Fibroblast of lung (primary cell): Measurements from ENCODE around the gene SCUBE1. TPM values are rescaled to one million over a fixed set of nuclear protein-coding genes. Genes with fewer than 3 reads are reported as not detected.

Experiments
- DNase-seq, 2 donors: peaks; one replicate each; pipeline versions ENCODE4 v3.0.0 to v3.0.0-alpha.2; 2010; ENCODE audit warnings: low read depth in 2 of 2
- H2AFZ ChIP-seq: 2 replicates; pipeline ENCODE4 v1.5.1; 2012; ENCODE audit warnings: low read length, control low read depth, inconsistent platforms
- H3K27ac ChIP-seq: 2 replicates; pipeline ENCODE4 v1.5.1; 2011; ENCODE audit warnings: low read length, control low read depth; ENCODE audit not compliant: insufficient read depth
- H3K27me3 ChIP-seq: 2 replicates; pipeline ENCODE4 v1.5.1; 2011; ENCODE audit warnings: mild to moderate bottlenecking, low read length; ENCODE audit not compliant: control insufficient read depth, insufficient read depth
- H3K36me3 ChIP-seq: 2 replicates; pipeline ENCODE4 v1.5.1; 2011; ENCODE audit warnings: low read length; ENCODE audit not compliant: control insufficient read depth, insufficient read depth
- H3K4me1 ChIP-seq: 2 replicates; pipeline ENCODE4 v1.5.1; 2011; ENCODE audit warnings: low read length; ENCODE audit not compliant: control insufficient read depth, insufficient read depth; ENCODE audit errors: extremely low read depth
- H3K4me2 ChIP-seq: 2 replicates; pipeline ENCODE4 v1.5.1; 2011; ENCODE audit warnings: low read length, control low read depth; ENCODE audit not compliant: insufficient read depth; ENCODE audit errors: extremely low read depth
- H3K4me3 ChIP-seq, 4 experiments: fragments of 200-600 bp in 1 of 4; sonication (generic) in 1 of 4; replicated peaks in 1 of 4; 2 replicates each; pipeline ENCODE4 v1.5.1; 2011 to 2016; ENCODE audit warnings: low read length in 4 of 4, low read depth in 3 of 4, mild to moderate bottlenecking in 3 of 4, control low read depth in 2 of 4, inconsistent platforms in 1 of 4, mixed read lengths in 1 of 4; ENCODE audit not compliant: insufficient read depth in 1 of 4; ENCODE audit errors: control extremely low read depth in 1 of 4
- H3K79me2 ChIP-seq: 2 replicates; pipeline ENCODE4 v1.5.1; 2012; ENCODE audit warnings: mild to moderate bottlenecking, low read length, inconsistent platforms; ENCODE audit not compliant: control insufficient read depth, insufficient read depth
- H3K9ac ChIP-seq: 2 replicates; pipeline ENCODE4 v1.5.1; 2011; ENCODE audit warnings: mild to moderate bottlenecking, low read length, control low read depth; ENCODE audit not compliant: insufficient read depth
- H3K9me3 ChIP-seq: 2 replicates; pipeline ENCODE4 v1.5.1; 2012; ENCODE audit warnings: low read depth, low read length; ENCODE audit not compliant: control insufficient read depth, insufficient read depth
- H4K20me1 ChIP-seq: 2 replicates; pipeline ENCODE4 v1.5.1; 2011; ENCODE audit warnings: low read length; ENCODE audit not compliant: control insufficient read depth, insufficient read depth; ENCODE audit errors: extremely low read depth
- EZH2 ChIP-seq: IDR thresholded peaks from 2 replicates; pipeline ENCODE4 v1.5.1; 2012; ENCODE audit warnings: low read length, control low read depth, mild to moderate bottlenecking; ENCODE audit errors: missing control alignments
- polyA plus RNA-seq, 2 donors: library from polyadenylated mRNA; depleted of rRNA in 1 of 2; stranded (reverse) in 1 of 2; unstranded in 1 of 2; fragments of >200 nt; gene quantifications; 2 replicates each; pipeline ENCODE4 v1.2.1, GENCODE V29; 2011 to 2012; ENCODE audit warnings: missing spikeins in 1 of 2
- total RNA-seq: library from RNA; depleted of rRNA; stranded (reverse); fragments of >200 nt; gene quantifications from 2 replicates; pipeline ENCODE4 v1.2.1, GENCODE V29; 2014
- TF ChIP-seq, protein P1 (sequence below), 2 donors: IDR thresholded peaks in 1 of 2; conservative IDR thresholded peaks in 1 of 2; 1 replicate in 1 of 2; 2 replicates in 1 of 2; pipeline ENCODE4 v1.5.1; 2011 to 2012; ENCODE audit warnings: low read length in 2 of 2, control low read depth in 1 of 2, inconsistent platforms in 1 of 2, low read depth in 1 of 2, mild to moderate bottlenecking in 1 of 2

Gene SCUBE1
- total and polyA plus RNA-seq, 2 donors (not counting 1 experiment from before 2014, with no cell fraction given): 0.17 TPM; not detected in 1

- no peak for TF ChIP-seq EZH2
- TF ChIP-seq, protein P1, sequence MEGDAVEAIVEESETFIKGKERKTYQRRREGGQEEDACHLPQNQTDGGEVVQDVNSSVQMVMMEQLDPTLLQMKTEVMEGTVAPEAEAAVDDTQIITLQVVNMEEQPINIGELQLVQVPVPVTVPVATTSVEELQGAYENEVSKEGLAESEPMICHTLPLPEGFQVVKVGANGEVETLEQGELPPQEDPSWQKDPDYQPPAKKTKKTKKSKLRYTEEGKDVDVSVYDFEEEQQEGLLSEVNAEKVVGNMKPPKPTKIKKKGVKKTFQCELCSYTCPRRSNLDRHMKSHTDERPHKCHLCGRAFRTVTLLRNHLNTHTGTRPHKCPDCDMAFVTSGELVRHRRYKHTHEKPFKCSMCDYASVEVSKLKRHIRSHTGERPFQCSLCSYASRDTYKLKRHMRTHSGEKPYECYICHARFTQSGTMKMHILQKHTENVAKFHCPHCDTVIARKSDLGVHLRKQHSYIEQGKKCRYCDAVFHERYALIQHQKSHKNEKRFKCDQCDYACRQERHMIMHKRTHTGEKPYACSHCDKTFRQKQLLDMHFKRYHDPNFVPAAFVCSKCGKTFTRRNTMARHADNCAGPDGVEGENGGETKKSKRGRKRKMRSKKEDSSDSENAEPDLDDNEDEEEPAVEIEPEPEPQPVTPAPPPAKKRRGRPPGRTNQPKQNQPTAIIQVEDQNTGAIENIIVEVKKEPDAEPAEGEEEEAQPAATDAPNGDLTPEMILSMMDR (conservative IDR thresholded peaks at IDR 0.05 in 1 of 2, IDR thresholded peaks at IDR 0.05 in 1 of 2; ENCODE audit: low read depth in 1 of 2, low read length in 2 of 2): no peak
- no peak overlapping the region for H3K27ac ChIP-seq
Measured at GRCh38 chr22:43154887-43155536, 188.2 kb downstream of the SCUBE1 start.

DNA sequence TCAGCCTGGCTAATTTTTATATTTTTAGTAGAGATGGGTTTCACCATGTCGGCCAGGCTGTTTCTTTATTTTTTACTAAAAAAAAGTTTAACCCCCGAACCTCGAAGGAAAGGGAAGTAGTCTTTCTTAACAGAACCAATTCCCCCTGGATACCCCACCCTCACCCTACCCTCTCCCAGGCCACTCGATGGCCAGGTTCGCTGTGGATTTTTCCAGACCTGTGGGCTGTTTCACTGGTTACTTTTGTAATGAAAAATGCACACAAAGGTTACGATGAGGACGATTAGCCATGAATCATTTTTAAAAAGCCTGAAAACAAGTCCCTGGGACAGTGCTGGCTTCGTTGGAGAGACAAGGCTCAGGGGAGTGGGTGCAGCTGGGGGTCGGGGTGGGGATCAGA, 189.3 kb downstream of the SCUBE1 start:
- Histone ChIP-seq H3K4me3 (no peak overlapping the region), H4K20me1 (no peaks in the 10 kb centered on the region), H3K27ac (no peak overlapping the region), H2AFZ (no peak overlapping the region), H3K4me1 (peaks cover 3% of the 10 kb centered on the region), H3K9ac (no peak overlapping the region), H3K4me2 (peak overlapping the region; percentile 25), H3K36me3 (no peaks in the 10 kb centered on the region), H3K9me3 (no peaks in the 10 kb centered on the region), H3K27me3 (no peaks in the 10 kb centered on the region), H3K79me2 (peaks cover 30% of the 10 kb centered on the region)
- DNase-seq: no peak
- no peak for TF ChIP-seq EZH2
- TF ChIP-seq, protein P1 (conservative IDR thresholded peaks at IDR 0.05 in 1 of 2, IDR thresholded peaks at IDR 0.05 in 1 of 2; ENCODE audit: low read depth in 1 of 2, low read length in 2 of 2): no peak

More at GRCh38 chr22:43154887-43155536, 188.2 kb downstream of the SCUBE1 start:
- DNase-seq: no peak
- Histone ChIP-seq H3K9me3 (no peaks in the 10 kb centered on the region), H3K4me2 (no peak overlapping the region), H3K79me2 (peaks cover 30% of the 10 kb centered on the region), H3K36me3 (no peaks in the 10 kb centered on the region), H3K4me3 (no peak overlapping the region), H2AFZ (no peak overlapping the region), H3K27me3 (no peaks in the 10 kb centered on the region), H4K20me1 (no peaks in the 10 kb centered on the region), H3K9ac (no peak overlapping the region), H3K4me1 (peaks cover 3% of the 10 kb centered on the region)

- H3K27ac ChIP-seq: peak overlapping the region; percentile 29
Measured at GRCh38 chr22:43152357-43153071, 190.7 kb downstream of the SCUBE1 start.

More at GRCh38 chr22:43152357-43153071, 190.7 kb downstream of the SCUBE1 start:
- Histone ChIP-seq H2AFZ (no peak overlapping the region), H3K4me1 (peaks cover 3% of the 10 kb centered on the region), H3K27me3 (no peaks in the 10 kb centered on the region), H3K9me3 (no peaks in the 10 kb centered on the region), H3K4me2 (peak overlapping the region; percentile 75), H3K79me2 (peaks cover 29% of the 10 kb centered on the region), H3K9ac (peak overlapping the region; percentile 41), H3K36me3 (no peaks in the 10 kb centered on the region), H3K4me3 (peak overlapping the region; percentile 63 to 74 (median 67)), H4K20me1 (no peaks in the 10 kb centered on the region)
- DNase-seq: peak; percentile 51 to 55
- TF ChIP-seq, protein P1 (conservative IDR thresholded peaks at IDR 0.05 in 1 of 2, IDR thresholded peaks at IDR 0.05 in 1 of 2; ENCODE audit: low read depth in 1 of 2, low read length in 2 of 2): no peak
- no peak for TF ChIP-seq EZH2
